T-helper 17 cell (primary cell): ENCODE measurements around the gene RTN4R. TPM values are rescaled to one million over a fixed set of nuclear protein-coding genes. Genes with fewer than 3 reads are reported as not detected.
"Not testable (repeated sequence)": the region's sequence is repeated elsewhere in the genome, so short reads cannot be mapped to it uniquely, and the experiment has no call there.

ENCODE experiments used
- ATAC-seq: fragments of 150-1000 bp; cut with Tn5 transposase; 2 replicates; pipeline ENCODE4 v1.10.0; 2021; ENCODE audit warnings: mild to moderate bottlenecking, moderate library complexity
- DNase-seq, 3 donors: peaks; one replicate each; pipeline versions ENCODE4 v3.0.0 to v3.0.0-alpha.2; 2020 to 2021
- H3K9me3 ChIP-seq: one replicate; pipeline ENCODE4 v1.7.0; 2013; ENCODE audit warnings: low read length, mild to moderate bottlenecking; ENCODE audit not compliant: control insufficient read depth, poor library complexity, severe bottlenecking
- H3K27ac Mint-ChIP-seq: one replicate; pipeline ENCODE4 v1.8.0; 2022; ENCODE audit warnings: mild to moderate bottlenecking, moderate library complexity, mixed read lengths
- H3K27me3 Mint-ChIP-seq: one replicate; pipeline ENCODE4 v1.8.0; 2022; ENCODE audit warnings: mixed read lengths
- H3K36me3 Mint-ChIP-seq: one replicate; pipeline ENCODE4 v1.8.0; 2022; ENCODE audit warnings: low read depth, mixed read lengths
- H3K4me1 Mint-ChIP-seq: one replicate; pipeline ENCODE4 v1.8.0; 2022; ENCODE audit warnings: mild to moderate bottlenecking, mixed read lengths
- H3K4me3 Mint-ChIP-seq: one replicate; pipeline ENCODE4 v1.8.0; 2022; ENCODE audit warnings: mild to moderate bottlenecking, moderate library complexity, mixed read lengths
- total RNA-seq, 4 donors: library from RNA in 2 of 4; stranded (reverse) in 2 of 4; gene quantifications; one replicate each; pipeline ENCODE4 v1.2.3 and lab custom pipeline; 2022 to 2026

RTN4R gene
- total RNA-seq (1 to 10 TPM in 1 of 2 donors, under 1 TPM in 1; 0.68 to 2.1 TPM), total RNA-seq (lab: John Stamatoyannopoulos, UW) (2.0 to 2.5 reads per million in 2 donors)

GRCh38 chr22:20268279-20269012 is at the start of gene RTN4R:
RTN4R (minus strand) TSS chr22:20268318; CDS start chr22:20268092, 226 bp downstream.
- H3K4me1 Mint-ChIP-seq = peaks cover 7% of the 10 kb centered on the region
- H3K27me3 Mint-ChIP-seq = no peaks in the 10 kb centered on the region
- peak; percentile 53 to 55 (median 54) for DNase-seq
- H3K27ac Mint-ChIP-seq = no peak within 1 kb of the TSS
- peak; percentile 88 for ATAC-seq
- H3K9me3 ChIP-seq = no peaks in the 10 kb centered on the region
- no peaks in the 10 kb centered on the region for H3K36me3 Mint-ChIP-seq
- peak within 1 kb of the TSS; percentile 85 for H3K4me3 Mint-ChIP-seq

- H3K27me3 Mint-ChIP-seq, ATAC-seq, DNase-seq, H3K9me3 ChIP-seq, H3K36me3 Mint-ChIP-seq: not testable (repeated sequence)
- Mint-ChIP-seq H3K4me1 (peaks cover 25% of the 10 kb centered on the region), H3K27ac (peak overlapping the region; percentile 81), H3K4me3 (peak overlapping the region; percentile 53)
These were observed 49.4 kb upstream of the RTN4R start for GRCh38 chr22:20317402-20318042.

GRCh38 chr22:20316844-20317401 is 48.8 kb upstream of the RTN4R start:
- Mint-ChIP-seq H3K4me3 (no peak overlapping the region), H3K36me3 (no peaks in the 10 kb centered on the region), H3K4me1 (peaks cover 24% of the 10 kb centered on the region), H3K27me3 (no peaks in the 10 kb centered on the region), H3K27ac (peak overlapping the region; percentile 81)
- DNase-seq (no peak), ATAC-seq (no peak)
- no peaks in the 10 kb centered on the region for H3K9me3 ChIP-seq

GRCh38 chr22:20316217-20316843 is 48.2 kb upstream of the RTN4R start:
- Mint-ChIP-seq H3K27ac (no peak overlapping the region), H3K4me3 (no peak overlapping the region), H3K4me1 (peaks cover 20% of the 10 kb centered on the region), H3K27me3 (no peaks in the 10 kb centered on the region), H3K36me3 (no peaks in the 10 kb centered on the region)
- no peaks in the 10 kb centered on the region for H3K9me3 ChIP-seq
- no peak for ATAC-seq
- no peak for DNase-seq

DNA sequence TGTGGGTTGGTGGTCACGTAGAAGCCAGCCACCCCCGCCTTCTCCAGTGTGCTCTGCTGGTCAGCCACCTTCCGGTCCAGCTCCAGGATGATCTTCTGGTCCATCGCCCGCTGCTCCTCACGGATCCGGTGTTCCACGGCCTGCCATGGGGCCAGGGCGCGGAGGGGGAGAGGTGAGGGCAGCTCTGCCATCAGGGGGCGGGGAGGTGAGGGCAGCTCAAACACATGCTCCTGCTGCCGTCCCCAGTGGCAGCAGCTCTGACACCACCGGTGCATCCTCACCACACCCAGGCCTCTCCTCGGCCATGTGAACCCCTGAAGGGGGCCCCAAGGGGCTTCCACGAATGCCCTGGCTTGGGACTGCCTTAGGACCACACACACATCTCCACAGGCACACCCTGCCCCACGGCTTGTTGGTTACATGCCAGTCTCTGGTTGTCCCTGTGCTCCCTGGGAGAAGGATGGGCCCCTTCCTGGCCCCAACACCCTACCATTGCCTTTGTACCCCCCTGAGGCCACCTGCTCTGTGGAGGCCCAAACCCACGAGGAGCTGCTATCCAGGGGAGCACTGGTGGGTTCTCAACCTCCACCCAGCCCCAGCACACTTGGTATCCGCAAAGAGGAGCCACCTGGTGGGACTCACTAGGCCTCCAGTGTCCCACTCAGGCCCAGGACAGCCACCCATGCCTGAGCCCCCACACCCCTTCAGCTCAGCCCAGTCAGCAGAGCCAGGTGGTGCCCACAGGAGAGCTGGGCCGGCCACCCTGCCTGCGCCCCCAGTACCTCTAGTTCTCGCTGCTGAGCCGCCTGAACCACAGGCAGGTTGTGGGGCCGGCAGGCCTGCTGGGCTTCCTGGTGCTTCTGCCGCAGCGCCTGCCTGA is 47.5 kb upstream of the RTN4R start:
- ATAC-seq (no peak), DNase-seq (no peak)
- Mint-ChIP-seq H3K27ac (no peak overlapping the region), H3K27me3 (no peaks in the 10 kb centered on the region), H3K36me3 (no peaks in the 10 kb centered on the region), H3K4me1 (peaks cover 16% of the 10 kb centered on the region), H3K4me3 (no peak overlapping the region)
- no peaks in the 10 kb centered on the region for H3K9me3 ChIP-seq

DNA sequence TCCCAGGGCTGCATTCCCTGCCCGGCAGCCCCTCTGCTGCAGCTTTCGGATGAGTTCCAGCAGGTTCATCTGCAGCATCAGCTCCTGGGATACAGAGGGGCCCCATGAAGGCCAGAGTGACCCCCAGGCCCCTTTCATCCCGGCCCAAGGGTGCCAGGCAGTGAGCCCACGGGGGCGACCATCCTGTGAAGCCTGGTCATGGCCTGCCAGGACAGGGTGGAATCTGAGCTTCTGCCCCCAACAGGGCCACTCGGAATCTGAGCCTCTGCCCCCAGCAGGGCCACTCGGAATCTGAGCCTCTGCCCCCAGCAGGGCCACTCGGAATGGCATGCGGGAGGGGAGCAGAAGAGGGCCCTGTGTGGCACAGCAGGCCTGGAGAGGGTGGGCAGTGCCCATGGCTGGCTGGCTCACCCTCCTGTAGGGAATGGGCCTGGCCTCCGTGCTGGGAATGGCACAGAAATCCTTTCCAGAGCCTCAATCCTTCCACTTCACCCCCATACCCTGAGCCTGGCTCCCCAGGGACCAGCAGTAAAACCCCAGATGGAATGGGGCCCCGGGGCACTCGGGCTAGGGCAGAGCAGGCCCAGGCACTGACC is 46.7 kb upstream of the RTN4R start:
- ATAC-seq, H3K27ac Mint-ChIP-seq, H3K9me3 ChIP-seq, H3K36me3 Mint-ChIP-seq, H3K4me3 Mint-ChIP-seq, DNase-seq, H3K27me3 Mint-ChIP-seq: not testable (repeated sequence)
- peaks cover 14% of the 10 kb centered on the region for H3K4me1 Mint-ChIP-seq

GRCh38 chr22:20314206-20314605 is 46.1 kb upstream of the RTN4R start:
- H3K4me1 Mint-ChIP-seq = peaks cover 14% of the 10 kb centered on the region
- H3K9me3 ChIP-seq, H3K27ac Mint-ChIP-seq, ATAC-seq, H3K36me3 Mint-ChIP-seq, DNase-seq, H3K27me3 Mint-ChIP-seq, H3K4me3 Mint-ChIP-seq: not testable (repeated sequence)

DNA sequence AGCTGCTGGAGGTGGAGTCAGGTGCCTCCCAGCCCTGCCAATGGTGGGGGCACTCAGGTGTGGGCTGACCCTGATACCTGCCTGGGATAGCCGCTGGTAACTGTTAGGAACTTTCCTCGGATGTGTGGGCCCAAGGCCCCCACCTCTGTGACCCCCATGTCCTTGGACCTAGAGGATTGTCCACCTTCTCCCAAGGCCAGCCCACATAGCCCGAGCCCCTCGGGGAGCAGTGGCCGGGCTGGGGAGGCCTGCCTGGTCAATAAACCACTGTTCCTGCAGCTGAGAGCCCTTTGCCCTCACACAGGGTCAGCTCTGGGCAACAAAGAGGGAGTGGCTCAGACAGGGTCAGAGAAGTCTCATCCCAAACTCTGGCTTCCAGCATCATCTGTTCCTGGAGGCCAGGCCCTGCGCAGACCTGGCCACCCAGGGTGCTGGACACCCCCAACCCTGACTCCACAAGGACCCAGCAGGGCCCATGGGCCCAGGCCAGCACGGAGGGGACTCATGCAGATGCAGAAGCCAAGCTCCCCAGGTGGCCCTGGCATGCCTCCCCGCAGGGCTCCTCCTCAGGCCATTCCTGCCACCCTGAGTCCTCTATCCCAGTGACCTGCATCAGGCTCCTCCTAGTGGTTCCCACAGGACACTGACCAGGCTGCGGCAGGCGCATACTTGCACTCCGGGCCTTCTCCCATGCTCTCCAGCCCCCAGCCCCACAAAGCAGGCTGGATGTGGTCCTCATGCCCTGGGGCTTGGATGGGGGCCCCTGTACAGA is 45.4 kb upstream of the RTN4R start:
- not testable (repeated sequence) for H3K27me3 Mint-ChIP-seq, DNase-seq, H3K4me3 Mint-ChIP-seq, H3K9me3 ChIP-seq, ATAC-seq, H3K27ac Mint-ChIP-seq, H3K36me3 Mint-ChIP-seq
- H3K4me1 Mint-ChIP-seq = peaks cover 14% of the 10 kb centered on the region

DNA sequence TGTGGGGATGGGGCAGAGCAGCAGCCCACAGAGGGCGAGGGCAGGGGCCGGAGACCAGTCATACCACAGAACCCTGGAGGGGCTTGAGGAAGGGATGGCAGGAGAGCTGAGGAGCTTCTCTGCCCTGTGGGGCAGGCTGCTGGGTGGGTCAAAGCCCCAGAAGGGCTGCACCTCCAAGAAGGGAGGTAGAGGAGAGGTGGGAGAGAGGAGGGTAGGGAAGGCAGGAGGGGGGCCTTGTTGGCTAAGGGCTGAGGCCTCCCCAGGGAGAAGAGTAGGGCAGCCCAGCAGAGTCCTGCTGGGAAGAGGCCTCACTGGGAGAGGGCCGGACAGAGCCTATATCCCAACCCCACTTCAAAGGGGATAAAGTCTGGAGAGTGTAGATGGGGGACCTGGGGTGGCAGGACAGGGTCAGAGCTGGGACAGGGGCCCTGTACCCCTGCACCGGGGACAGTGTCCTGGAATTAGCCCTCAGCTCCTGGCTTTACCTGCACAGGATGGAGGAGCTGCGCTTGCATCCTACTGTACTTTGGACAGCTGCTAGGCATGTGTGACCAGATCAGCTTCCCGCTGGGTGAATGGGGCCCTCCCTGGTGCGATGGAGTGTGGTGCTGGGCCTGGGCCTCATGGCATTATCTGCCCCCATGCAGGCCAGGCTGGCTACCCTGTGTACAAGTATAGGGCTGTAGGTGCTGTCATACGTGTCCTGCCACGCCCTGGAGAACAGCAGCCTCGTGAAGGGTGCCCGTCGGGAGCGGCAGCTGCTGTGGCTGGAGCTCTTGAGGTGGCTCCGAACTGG is 44.5 kb upstream of the RTN4R start:
- no peak for ATAC-seq

DNA sequence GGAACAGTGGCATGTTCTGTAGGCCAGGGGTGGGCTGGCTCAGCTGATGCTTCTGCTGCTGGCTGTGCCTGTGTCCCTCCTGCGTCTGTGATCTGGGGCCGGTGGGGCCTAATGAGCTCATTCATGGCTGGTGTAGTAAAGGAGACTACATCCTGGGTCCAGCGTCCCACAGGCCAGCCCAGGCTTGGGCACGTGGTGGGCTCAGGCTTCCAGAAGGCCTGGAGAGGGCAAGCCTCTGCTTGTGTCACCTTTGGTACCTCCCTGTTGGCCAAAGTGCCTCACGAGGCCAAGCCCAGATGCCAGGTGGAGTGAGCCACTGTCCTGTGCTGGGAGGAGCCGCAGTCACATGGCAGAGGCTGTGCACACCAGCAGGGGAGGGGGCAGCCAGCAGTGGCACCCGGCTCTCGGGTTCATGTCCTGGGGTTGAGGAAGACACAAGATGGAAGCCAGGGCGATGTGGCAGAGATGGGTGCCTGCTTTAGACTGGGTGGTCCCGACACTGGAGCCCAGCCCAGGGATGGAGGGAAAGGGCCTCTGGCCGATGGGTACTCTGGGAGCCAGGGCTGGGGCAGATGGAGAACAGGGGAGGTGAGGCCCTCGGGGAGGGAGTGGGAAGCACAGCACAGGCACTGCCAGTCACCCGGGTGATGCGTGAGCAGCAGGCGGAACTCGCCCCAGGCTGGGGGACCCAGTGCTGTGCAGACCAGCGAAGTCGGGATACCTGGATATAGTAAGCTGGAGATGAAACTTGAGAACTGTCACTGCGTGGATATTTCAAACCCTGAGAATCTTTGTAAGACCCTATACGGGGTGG is 43.3 kb upstream of the RTN4R start:
- not testable (repeated sequence) for H3K9me3 ChIP-seq, ATAC-seq, DNase-seq, H3K4me1 Mint-ChIP-seq, H3K27ac Mint-ChIP-seq, H3K36me3 Mint-ChIP-seq, H3K4me3 Mint-ChIP-seq, H3K27me3 Mint-ChIP-seq

More for the DNA sequence above, 44.5 kb upstream of the RTN4R start:
- H3K9me3 ChIP-seq = no peaks in the 10 kb centered on the region
- Mint-ChIP-seq H3K27me3 (no peaks in the 10 kb centered on the region), H3K4me1 (peaks cover 7% of the 10 kb centered on the region), H3K27ac (no peak overlapping the region), H3K4me3 (no peak overlapping the region), H3K36me3 (no peaks in the 10 kb centered on the region)
- no peak for DNase-seq

DNA sequence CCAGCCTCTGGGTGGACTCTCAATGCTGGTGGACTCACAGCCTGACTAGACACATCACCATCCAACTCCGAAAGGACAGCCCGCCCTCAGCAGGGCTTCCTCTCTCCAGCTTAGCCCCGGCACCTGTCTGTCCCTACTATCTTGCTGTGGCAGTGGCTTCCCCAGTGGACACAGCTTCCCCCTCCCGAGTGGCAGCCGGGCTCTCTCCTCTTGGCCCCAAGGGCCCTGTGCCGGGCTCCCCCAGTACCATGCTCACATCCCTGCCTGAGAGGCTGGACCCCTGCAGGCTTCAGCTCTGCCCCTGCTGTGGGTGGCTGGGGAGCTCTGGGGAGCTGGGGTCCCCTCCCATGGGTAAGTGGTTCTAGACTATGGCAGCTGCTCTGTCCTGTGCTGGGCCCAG is 42.7 kb upstream of the RTN4R start:
- not testable (repeated sequence) for H3K27me3 Mint-ChIP-seq, H3K27ac Mint-ChIP-seq, H3K36me3 Mint-ChIP-seq, H3K4me3 Mint-ChIP-seq, H3K4me1 Mint-ChIP-seq, ATAC-seq, DNase-seq, H3K9me3 ChIP-seq
